GM19099 (cell line): Measurements from ENCODE around the gene HIGD2A.

ENCODE experiments used
- POLR2A ChIP-seq: IDR thresholded peaks from 3 replicates; pipeline ENCODE4 v1.6.1; 2011; ENCODE audit warnings: low read depth; ENCODE audit not compliant: insufficient read length; ENCODE audit errors: extremely low read depth

The HIGD2A gene

DNA sequence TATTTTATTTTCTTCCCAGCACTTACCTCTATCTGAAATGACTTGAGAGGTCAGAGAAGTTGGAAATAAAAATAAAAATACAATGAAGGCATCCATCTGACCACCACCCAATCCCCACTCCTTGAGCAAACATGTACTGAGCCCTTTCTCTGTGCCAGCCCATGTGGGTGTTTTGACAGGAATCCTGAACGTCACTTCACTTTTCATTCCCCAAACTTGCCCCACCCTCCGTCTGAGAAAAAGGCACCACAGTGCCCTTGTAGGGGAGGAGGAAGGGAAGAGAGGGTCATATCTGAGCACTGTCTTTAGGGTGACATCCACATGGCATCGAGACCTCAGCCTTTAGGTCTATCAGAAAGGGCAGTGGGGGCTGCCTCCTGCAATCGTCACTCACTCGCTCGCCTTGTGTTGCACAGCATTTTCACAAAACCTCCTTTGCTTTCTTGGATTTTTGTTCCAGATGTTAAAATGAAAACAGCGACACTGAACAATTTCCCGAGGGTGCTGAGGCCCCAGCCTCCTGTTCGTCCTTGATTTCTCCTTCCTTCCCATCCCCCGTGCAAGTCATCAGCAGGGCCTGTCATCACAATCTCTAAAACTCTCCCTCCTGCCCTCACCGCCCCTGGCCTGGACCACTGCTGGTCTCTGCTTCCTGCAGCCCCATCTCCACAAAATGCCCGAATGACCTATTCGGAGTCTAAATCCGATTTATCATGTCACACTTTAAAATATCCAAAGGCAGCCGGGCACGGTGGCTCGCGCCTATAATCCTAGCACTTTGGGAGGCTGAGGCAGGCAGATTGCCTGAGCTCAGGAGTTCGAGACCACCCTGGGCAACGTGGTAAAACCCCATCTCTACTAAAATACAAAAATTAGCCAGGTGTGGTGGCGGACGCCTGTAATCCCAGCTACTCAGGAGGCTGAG lies 13.0 kb downstream of the HIGD2A start:
- TF ChIP-seq POLR2A: no peak

DNA sequence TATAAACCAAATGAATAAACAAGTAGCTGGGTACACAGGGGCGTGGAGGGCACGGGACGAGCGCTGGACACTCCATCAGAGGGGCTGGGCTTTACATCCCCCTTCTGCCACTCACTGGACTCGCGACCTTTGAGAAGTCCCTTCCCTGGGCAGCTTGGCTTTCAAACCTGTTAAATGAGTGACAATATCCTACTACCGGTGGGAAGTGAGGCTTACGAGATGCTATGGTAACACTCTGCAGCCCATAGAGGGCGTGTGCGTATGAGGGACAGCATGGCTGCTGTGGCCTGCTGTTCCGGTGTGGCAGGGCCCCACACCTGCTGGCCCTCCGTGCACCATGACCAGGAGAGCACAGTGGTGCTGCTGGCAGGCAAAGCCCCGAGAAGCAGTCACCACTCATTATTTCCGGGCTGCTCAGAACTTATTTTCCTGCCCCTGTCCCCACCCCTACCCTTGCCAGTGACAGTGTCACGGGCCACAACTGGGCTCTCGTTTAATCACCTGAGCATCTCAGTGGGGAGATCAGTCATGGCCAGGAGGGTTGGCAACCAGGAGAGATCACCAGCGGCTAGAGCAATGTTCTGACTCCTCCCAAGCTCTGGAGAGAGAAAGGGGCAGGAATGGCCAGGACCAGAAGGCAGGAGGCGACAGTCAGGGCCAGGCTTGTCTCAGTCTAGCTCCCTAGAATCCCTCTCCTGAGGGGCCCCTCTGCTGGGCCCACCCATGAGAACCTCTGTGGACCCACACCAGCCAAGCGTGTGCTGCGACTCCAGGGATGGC lies 17.3 kb downstream of the HIGD2A start:
- no peak for TF ChIP-seq POLR2A

DNA sequence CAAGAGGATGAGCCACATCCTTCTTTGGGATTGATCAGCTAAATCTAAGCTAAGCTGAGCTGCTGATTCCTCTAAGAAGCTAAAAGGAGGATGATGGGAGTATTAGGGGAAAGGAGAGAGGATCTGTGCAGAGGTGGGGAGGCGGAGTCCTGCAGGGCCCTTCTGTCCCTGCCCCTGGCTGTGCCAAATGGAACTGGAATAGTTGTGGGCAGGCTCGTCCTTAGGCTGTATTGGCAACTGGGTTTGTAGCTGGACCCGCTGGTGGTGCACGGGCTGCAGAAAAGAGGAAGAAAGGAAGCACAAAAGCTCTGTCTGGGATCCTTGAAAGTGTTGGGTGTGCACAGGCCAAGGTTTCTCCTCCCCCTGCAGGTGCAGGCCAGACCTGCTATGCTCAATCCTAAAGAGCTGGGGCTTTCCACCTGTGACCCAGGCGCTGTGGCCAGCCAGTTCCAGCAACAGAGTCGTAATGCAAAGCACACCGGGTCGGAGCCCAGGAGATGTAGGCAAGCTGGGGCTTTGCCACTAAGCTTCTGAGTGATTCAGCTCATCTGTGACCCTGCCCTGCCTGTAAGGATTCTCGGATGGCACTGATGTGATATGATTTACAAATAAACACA lies 18.0 kb downstream of the HIGD2A start:
- no peak for TF ChIP-seq POLR2A

DNA sequence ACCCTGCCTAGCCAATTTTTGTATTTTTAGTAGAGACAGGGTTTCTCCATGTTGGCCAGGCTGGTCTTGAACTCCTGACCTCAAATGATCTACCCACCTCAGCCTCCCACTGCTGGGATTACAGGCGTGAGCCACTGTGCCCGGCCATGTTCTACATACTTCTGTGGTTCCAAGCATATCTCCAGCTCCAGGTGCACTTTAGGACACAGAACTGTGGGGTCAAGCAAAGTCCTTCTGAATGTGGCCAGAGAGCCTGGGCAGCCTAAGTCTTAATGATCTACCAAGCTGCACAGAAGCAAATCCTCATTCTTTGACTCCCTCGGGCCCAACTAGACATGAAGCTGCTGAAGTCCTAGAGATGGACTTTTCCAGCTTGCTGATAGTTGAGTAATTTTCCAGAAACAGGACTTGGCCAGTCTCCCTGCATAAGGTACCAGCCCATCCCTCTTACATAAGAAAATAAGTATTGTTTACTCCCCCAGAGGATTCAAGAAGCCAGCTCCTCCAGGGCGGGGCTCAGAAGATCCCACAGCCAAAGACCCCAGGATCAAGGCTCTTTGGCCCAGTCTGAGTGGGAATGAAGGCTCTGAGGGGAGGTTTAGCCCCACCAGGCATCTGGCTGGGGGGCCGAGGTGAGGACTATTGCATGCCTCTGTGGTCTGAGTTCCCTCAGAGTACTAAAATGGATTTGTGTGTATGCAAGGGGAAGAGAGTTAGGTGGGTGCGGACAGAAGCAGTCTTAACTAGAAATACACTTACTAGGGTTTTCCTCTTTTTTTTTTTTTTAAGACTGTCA lies 19.1 kb downstream of the HIGD2A start:
- no peak for TF ChIP-seq POLR2A

DNA sequence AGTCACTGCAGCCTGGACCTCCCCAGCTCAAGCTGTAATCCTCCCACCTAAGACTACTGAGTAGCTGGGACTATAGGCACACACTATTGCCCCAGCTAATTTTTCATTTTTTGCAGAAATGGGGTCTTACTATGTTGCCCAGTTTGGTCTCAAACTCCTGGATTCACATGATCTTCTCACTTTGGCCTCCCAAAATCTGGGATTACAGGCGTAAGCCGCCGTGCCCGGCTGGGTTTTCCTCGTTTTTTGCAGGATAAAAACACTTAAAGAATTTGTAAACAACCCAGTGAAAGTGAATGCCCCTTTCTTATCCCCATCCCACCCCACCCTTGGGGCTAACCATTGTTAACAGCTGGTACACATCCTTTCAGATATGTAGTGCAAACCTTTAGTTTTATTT lies 20.0 kb downstream of the HIGD2A start:
- TF ChIP-seq POLR2A: no peak

DNA sequence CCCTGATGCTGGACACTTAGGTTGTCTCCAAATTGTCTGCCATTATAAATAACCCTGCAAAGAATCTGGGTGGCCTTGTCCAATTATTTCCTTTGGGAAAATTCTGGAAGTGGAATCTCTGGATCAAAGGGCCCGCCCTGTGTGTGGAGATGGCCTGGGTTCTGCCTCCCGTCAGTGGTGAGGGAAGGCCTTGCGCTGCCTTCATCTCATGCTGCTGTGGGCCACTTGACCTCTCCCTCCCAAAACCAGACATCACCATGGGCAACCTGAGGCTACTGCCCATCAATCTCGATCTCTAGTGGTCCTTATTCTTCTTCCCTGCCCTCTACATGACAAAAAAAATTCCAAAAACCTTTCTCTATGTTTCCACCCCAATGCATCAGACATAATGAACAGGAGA lies 21.2 kb downstream of the HIGD2A start:
- TF ChIP-seq POLR2A: no peak

DNA sequence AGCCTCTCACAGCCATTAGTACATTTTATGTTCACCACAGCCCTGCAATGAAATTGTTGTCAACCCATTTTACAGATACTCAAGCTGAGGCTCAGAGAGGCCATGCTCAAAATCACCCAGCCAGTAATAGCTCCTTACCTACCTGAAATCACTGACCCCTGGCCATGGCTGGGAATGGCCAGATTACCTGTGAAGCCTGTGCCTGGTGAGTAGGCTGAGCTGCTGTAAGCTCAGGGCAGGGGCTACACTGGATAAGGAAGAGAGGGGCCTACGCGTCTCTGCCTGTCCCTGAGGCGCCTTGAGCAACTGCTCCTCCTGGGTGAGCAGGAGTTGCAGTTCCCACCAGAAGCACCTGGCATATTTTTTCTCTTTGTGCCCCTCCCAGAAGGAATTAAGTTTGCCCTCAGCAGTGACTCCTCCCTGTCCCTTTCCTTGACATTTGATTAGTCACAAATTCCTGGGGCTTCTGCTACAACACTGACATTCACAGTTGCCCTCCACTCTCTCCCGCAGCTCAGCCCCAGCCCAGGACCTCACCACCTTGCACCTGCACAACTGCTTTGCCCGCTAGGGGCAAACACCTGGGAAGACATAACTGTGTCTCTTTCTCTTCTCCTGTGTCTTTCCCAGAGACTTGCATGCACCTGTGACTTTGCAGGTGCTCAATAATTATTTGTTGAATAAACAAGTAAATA lies 22.1 kb downstream of the HIGD2A start:
- TF ChIP-seq POLR2A: no peak

DNA sequence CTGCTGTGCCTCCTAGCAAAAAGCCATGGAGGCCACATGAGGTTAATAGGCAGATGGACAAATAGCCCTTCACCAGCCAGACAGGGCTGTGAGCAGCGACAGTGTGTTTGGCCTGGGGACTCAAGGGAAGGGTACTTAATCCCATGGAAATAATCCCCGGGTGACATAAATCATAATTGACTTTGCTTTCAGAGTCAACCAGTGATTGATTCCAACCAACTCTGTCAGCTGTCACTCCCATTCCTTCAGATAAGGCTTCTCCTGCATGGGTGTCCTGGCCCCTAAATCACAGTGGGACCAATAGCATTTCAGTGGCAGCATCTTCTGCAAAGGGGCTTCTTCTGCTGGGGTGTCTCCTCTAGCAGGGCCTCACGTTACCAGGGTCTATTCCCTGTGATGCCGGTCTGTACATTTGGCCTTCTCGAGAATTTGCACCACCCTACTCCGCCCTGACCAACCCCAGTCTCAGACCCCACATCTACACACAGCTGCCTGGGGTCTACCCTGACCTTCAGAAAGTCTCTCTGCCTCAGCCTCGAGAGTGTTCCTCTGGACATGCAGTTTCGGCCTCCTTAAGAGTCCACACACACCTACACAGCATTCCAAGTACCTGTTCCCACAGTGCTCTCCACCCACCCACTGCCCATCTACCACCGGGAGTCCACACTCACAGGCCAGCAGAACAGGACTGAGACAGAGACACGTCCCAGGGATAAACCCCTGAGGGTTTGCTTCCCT lies 24.1 kb downstream of the HIGD2A start:
- TF ChIP-seq POLR2A: no peak

DNA sequence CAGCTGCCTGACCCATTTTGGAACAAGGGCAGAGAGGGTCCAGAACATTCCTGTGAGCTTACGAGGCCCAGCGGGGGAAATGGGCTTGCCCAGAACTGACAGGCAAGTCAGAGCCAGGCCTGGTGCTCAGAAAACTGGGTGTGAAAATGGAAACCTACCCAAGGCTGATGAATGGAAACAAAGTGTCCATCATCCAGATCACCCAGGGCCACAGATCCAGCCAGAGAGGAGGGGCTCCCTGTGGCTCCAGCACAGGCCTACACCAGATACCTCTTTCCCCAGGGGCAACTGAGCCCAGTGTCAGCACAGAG lies 24.7 kb downstream of the HIGD2A start:
- no peak for TF ChIP-seq POLR2A

DNA sequence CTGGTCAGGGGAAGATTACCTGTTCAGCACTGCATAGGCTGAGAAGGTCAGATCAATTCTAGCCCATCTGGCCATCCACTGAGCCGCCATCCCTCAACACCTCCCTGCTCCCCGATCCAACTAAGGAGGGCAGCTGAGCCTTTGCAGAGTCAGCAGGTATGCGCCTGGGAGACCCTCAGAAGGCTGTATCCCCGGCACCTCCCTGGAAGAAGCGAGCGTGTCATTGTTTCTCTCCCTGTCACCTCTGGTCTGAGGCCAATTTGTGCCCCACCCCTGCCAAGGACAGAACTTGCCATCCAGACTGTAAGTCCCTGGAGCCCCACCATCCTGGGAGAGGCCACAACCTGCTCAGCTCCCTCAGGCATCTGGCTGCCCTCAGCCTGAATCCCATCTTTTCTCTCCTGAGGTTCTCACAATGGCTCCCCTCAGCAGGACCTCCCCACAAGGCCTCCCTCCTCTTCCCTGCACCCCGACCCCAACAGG lies 25.2 kb downstream of the HIGD2A start:
- TF ChIP-seq POLR2A: no peak

DNA sequence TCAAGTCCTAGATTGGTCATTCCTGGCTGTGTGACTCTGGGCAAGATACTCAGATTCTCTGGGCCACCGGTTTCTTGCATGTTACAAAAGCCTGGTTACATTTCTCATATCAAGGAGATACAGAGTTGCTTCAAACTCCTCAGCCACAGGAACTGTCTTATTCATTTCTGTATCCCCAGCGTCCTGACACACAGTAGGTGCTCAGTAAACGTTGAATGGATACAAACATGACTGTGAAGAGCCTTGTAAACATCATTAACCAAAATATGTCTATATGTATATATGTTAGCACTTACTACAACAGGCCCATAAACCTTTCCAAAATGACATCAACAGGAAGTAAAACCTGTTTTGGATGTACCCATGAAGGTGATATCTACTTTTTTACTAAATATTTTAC lies 26.2 kb downstream of the HIGD2A start:
- no peak for TF ChIP-seq POLR2A

DNA sequence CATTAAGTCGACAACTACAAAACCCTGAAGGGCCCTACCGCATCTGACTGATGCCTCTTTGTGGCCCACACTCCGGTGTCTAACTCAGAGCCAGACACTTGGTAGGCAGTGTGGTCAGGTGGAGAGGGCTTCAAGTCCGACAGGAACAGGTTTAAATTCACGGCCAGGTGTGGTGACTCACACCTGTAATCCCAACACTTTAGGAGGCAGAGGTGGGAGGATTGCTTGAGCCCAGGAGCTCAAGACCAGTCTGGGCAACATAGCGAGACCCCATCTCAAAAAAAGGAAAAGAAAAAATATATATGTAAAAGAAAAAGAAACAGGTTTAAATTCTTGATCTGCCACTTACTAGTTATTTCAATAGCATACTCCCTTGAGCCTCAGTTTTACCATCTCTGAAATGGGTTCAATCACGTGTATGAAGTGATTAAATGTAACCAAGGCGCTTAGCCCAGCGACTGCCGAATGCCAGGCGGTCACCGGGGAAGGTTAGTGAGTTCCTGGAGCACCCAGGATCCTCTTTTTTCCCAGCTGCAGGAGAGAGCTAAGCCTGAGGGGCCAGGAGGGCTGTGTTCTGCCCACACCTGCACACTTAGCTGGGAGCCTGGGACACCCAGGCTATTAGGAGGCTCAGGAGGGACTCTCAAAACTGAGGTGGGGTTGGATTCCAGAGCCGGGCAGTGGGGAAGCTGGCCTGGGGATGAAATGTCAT lies 26.8 kb downstream of the HIGD2A start:
- TF ChIP-seq POLR2A: no peak
